H9 (cell line): ENCODE measurements around the gene FBN1. TPM values are rescaled to one million over a fixed set of nuclear protein-coding genes. Genes with fewer than 3 reads are reported as not detected.

Source experiments
- DNase-seq: peaks from one replicate; pipeline ENCODE4 v3.0.0-alpha.2; 2017
- H2AFZ ChIP-seq: one replicate; pipeline ENCODE4 v1.6.1; 2013; ENCODE audit warnings: mild to moderate bottlenecking, low read length, control low read depth, moderate library complexity
- H2AK5ac ChIP-seq: 2 replicates; pipeline ENCODE4 v1.6.1; 2013; ENCODE audit warnings: low read length, control low read depth, mixed read lengths; ENCODE audit not compliant: insufficient read length
- H2BK120ac ChIP-seq: one replicate; pipeline ENCODE4 v1.6.1; 2013; ENCODE audit warnings: low read depth, mild to moderate bottlenecking, low read length, control low read depth, inconsistent platforms; ENCODE audit not compliant: poor library complexity, severe bottlenecking
- H2BK12ac ChIP-seq: 2 replicates; pipeline ENCODE4 v1.6.1; 2013; ENCODE audit warnings: low read length, control low read depth, mixed read lengths, low read depth; ENCODE audit not compliant: insufficient read length
- H2BK15ac ChIP-seq: 2 replicates; pipeline ENCODE4 v1.6.1; 2013; ENCODE audit warnings: low read depth, low read length, control low read depth
- H2BK20ac ChIP-seq: one replicate; pipeline ENCODE4 v1.6.1; 2013; ENCODE audit warnings: low read depth, mild to moderate bottlenecking, low read length, control low read depth, inconsistent platforms; ENCODE audit not compliant: poor library complexity, severe bottlenecking
- H2BK5ac ChIP-seq: 2 replicates; pipeline ENCODE4 v1.6.1; 2013; ENCODE audit warnings: low read length, control low read depth, mixed read lengths; ENCODE audit not compliant: insufficient read length
- H3K14ac ChIP-seq: 2 replicates; pipeline ENCODE4 v1.6.1; 2013; ENCODE audit warnings: low read length, control low read depth; ENCODE audit not compliant: insufficient read depth
- H3K18ac ChIP-seq: 2 replicates; pipeline ENCODE4 v1.6.1; 2013; ENCODE audit warnings: low read depth, mild to moderate bottlenecking, mixed read lengths, low read length, control low read depth; ENCODE audit not compliant: insufficient read length
- H3K23ac ChIP-seq: 2 replicates; pipeline ENCODE4 v1.6.1; 2013; ENCODE audit warnings: low read length, control low read depth, mixed read lengths, low read depth; ENCODE audit not compliant: insufficient read length
- H3K23me2 ChIP-seq: 2 replicates; pipeline ENCODE4 v1.6.1; 2013; ENCODE audit warnings: low read depth, mild to moderate bottlenecking, mixed read lengths, low read length, control low read depth; ENCODE audit not compliant: insufficient read length, poor library complexity, severe bottlenecking
- H3K27ac ChIP-seq: 2 replicates; pipeline ENCODE4 v1.5.1; 2013; ENCODE audit warnings: low read length, control low read depth, mixed read lengths, low read depth; ENCODE audit not compliant: insufficient read length
- H3K27me3 ChIP-seq: 2 replicates; pipeline ENCODE4 v1.6.1; 2013; ENCODE audit warnings: low read length, control low read depth, inconsistent platforms; ENCODE audit not compliant: insufficient read depth
- H3K4ac ChIP-seq: 2 replicates; pipeline ENCODE4 v1.6.1; 2013; ENCODE audit warnings: low read depth, mild to moderate bottlenecking, control low read depth, inconsistent platforms, low read length, moderate library complexity
- H3K4me1 ChIP-seq: 2 replicates; pipeline ENCODE4 v1.6.1; 2013; ENCODE audit warnings: low read length, control low read depth, inconsistent platforms; ENCODE audit not compliant: insufficient read depth
- H3K4me2 ChIP-seq: 2 replicates; pipeline ENCODE4 v1.6.1; 2013; ENCODE audit warnings: low read length, control low read depth, mixed read lengths; ENCODE audit not compliant: insufficient read length, insufficient read depth
- H3K56ac ChIP-seq: 2 replicates; pipeline ENCODE4 v1.6.1; 2013; ENCODE audit warnings: low read depth, mild to moderate bottlenecking, mixed read lengths, low read length, control low read depth; ENCODE audit not compliant: insufficient read length
- H3K79me1 ChIP-seq: 2 replicates; pipeline ENCODE4 v1.6.1; 2013; ENCODE audit warnings: low read depth, mild to moderate bottlenecking, moderate library complexity, low read length, control low read depth, inconsistent platforms; ENCODE audit not compliant: insufficient read depth, poor library complexity, severe bottlenecking
- H3K79me2 ChIP-seq: 2 replicates; pipeline ENCODE4 v1.6.1; 2013; ENCODE audit warnings: low read length, control low read depth, inconsistent platforms; ENCODE audit not compliant: insufficient read depth
- H3K9ac ChIP-seq: 2 replicates; pipeline ENCODE4 v1.6.1; 2013; ENCODE audit warnings: low read length, control low read depth, mixed read lengths; ENCODE audit not compliant: insufficient read length; ENCODE audit errors: extremely low read depth
- H3K9me3 ChIP-seq: one replicate; pipeline ENCODE4 v1.6.1; 2013; ENCODE audit warnings: low read depth, low read length, inconsistent platforms; ENCODE audit not compliant: control insufficient read depth
- H3T11ph ChIP-seq: one replicate; pipeline ENCODE4 v1.6.1; 2013; ENCODE audit warnings: mild to moderate bottlenecking, low read length, control low read depth, inconsistent platforms
- H4K20me1 ChIP-seq: one replicate; pipeline ENCODE4 v1.6.1; 2013; ENCODE audit not compliant: control insufficient read depth, insufficient read length, insufficient read depth
- H4K5ac ChIP-seq: 2 replicates; pipeline ENCODE4 v1.6.1; 2013; ENCODE audit warnings: low read depth, mild to moderate bottlenecking, mixed read lengths, low read length, control low read depth; ENCODE audit not compliant: insufficient read length
- H4K8ac ChIP-seq: replicated peaks from 2 replicates; pipeline ENCODE4 v1.6.1; 2013; ENCODE audit warnings: low read length, control low read depth, mixed read lengths, low read depth; ENCODE audit not compliant: insufficient read length
- H4K91ac ChIP-seq: 2 replicates; pipeline ENCODE4 v1.6.1; 2013; ENCODE audit warnings: low read depth, mild to moderate bottlenecking, moderate library complexity, mixed read lengths, low read length, control low read depth; ENCODE audit not compliant: insufficient read length
- H3K27ac Mint-ChIP-seq, 3 experiments: 2 replicates in 2 of 3; 3 replicates in 1 of 3; pipeline ENCODE4 v1.8.0; 2020 to 2021; ENCODE audit warnings: mixed read lengths in 3 of 3, mild to moderate bottlenecking in 1 of 3, moderate library complexity in 1 of 3
- H3K27me3 Mint-ChIP-seq: 2 replicates; pipeline ENCODE4 v1.8.0; 2021; ENCODE audit warnings: low read depth, mild to moderate bottlenecking, moderate library complexity, mixed read lengths
- H3K36me3 Mint-ChIP-seq, 3 experiments: 2 replicates in 2 of 3; 3 replicates in 1 of 3; pipeline ENCODE4 v1.8.0; 2020 to 2021; ENCODE audit warnings: low read depth in 3 of 3, mixed read lengths in 3 of 3; ENCODE audit not compliant: insufficient read depth in 1 of 3
- H3K4me1 Mint-ChIP-seq, 2 experiments: 2 replicates each; pipeline ENCODE4 v1.8.0; 2020; ENCODE audit warnings: mixed read lengths in 2 of 2
- H3K4me3 Mint-ChIP-seq, 2 experiments: 2 replicates in 1 of 2; 3 replicates in 1 of 2; pipeline ENCODE4 v1.8.0; 2020 to 2021; ENCODE audit warnings: mild to moderate bottlenecking in 2 of 2, mixed read lengths in 2 of 2, moderate library complexity in 1 of 2
- H3K9me3 Mint-ChIP-seq, 2 experiments: 2 replicates in 1 of 2; 3 replicates in 1 of 2; pipeline ENCODE4 v1.8.0; 2020; ENCODE audit warnings: mild to moderate bottlenecking in 2 of 2, mixed read lengths in 2 of 2, moderate library complexity in 1 of 2
- CTCF ChIP-seq: fragments of 200-600 bp; sonication (generic); conservative IDR thresholded peaks from 3 replicates; pipeline ENCODE4 v1.8.0; 2021; ENCODE audit warnings: antibody characterized with exemption, mild to moderate bottlenecking
- WGBS: extraction: QIAGEN DNeasy Blood & Tissue Kit; methylation state at CpG from one replicate; pipeline ENCODE4 v1.1.7; 2013; ENCODE audit warnings: missing lambda C conversion rate, low lambda C conversion rate, mixed read lengths; ENCODE audit not compliant: insufficient read length; ENCODE audit errors: extremely low coverage; 5-methylcytosine and 5-hydroxymethylcytosine counted together
- total RNA-seq: library from RNA; stranded (reverse); gene quantifications from 2 replicates; pipeline ENCODE4 v1.2.1, GENCODE V29; 2021

FBN1 gene
- total RNA-seq, 1 experiment from 2014 or later: 3.6 TPM

- Histone ChIP-seq H2AK5ac (no peak overlapping the region), H4K5ac (no peak overlapping the region), H2BK120ac (no peak overlapping the region), H3K4ac (no peak overlapping the region), H4K20me1 (no peaks in the 10 kb centered on the region), H3K27me3 (no peaks in the 10 kb centered on the region), H3K23me2 (no peaks in the 10 kb centered on the region), H3T11ph (no peak overlapping the region), H4K91ac (no peak overlapping the region), H2BK15ac (no peak overlapping the region), H3K79me2 (no peaks in the 10 kb centered on the region), H3K23ac (no peak overlapping the region), H2BK12ac (no peak overlapping the region), H4K8ac (no peak overlapping the region), H3K4me1 (no peaks in the 10 kb centered on the region), H2BK20ac (no peak overlapping the region), H3K9me3 (no peaks in the 10 kb centered on the region), H3K79me1 (no peaks in the 10 kb centered on the region), H3K27ac (no peak overlapping the region), H3K14ac (no peak overlapping the region), H2AFZ (no peak overlapping the region), H3K9ac (no peak overlapping the region), H3K4me2 (no peak overlapping the region), H3K18ac (no peak overlapping the region), H3K56ac (no peak overlapping the region), H2BK5ac (no peak overlapping the region)
- Mint-ChIP-seq H3K36me3 (no peaks in the 10 kb centered on the region), H3K27ac (no peak overlapping the region; a peak in 2 of 7 replicates), H3K9me3 (no peaks in the 10 kb centered on the region), H3K4me3 (no peak overlapping the region), H3K27me3 (no peaks in the 10 kb centered on the region), H3K4me1 (peaks cover 14 to 15% of the 10 kb centered on the region in 2 experiments)
- TF ChIP-seq CTCF: no peak
- no CpG with 5 or more reads among the region's 6 CpGs for WGBS
- no peak for DNase-seq
Observed at GRCh38 chr15:48555241-48555881, 90.1 kb downstream of the FBN1 start.
